H1 (cell line): ENCODE results near the gene KCNT1. TPM values are rescaled to one million over a fixed set of nuclear protein-coding genes. Genes with fewer than 3 reads are reported as not detected.

Source experiments
- CTCF ChIA-PET: fragments of 300-600 bp; sonication (Branson Sonifier 250); formaldehyde crosslinking; loops from one replicate; lab custom pipeline; 2021; ENCODE audit not compliant: partially characterized antibody; lab: Charles Lee
- POLR2A ChIA-PET: fragments of 300-600 bp; sonication (Branson Sonifier 250); formaldehyde crosslinking; loops from one replicate; lab custom pipeline; 2021; ENCODE audit warnings: inconsistent platforms; ENCODE audit not compliant: partially characterized antibody; lab: Charles Lee
- DNase-seq, 2 experiments: peaks; one replicate each; pipeline versions ENCODE4 v3.0.0 to v3.0.0-alpha.2; 2010 to 2022; ENCODE audit warnings: low spot score in 2 of 2, low read depth in 1 of 2, mixed read lengths in 1 of 2
- FAIRE-seq: peaks from 2 replicates; lab custom pipeline; 2011; peaks lifted over from hg19 to GRCh38; lab: Jason Lieb, UNC
- H2AFZ ChIP-seq: 2 replicates; pipeline ENCODE4 v1.8.1; 2012; ENCODE audit warnings: low read length, inconsistent platforms
- H2AK5ac ChIP-seq: 2 replicates; pipeline ENCODE4 v1.6.1; 2013; ENCODE audit warnings: low read depth, low read length
- H2BK120ac ChIP-seq: replicated peaks from 2 replicates; pipeline ENCODE3; 2013; ENCODE audit warnings: low read depth, low read length, inconsistent platforms
- H2BK12ac ChIP-seq: 2 replicates; pipeline ENCODE4 v1.6.1; 2013; ENCODE audit warnings: low read depth, low read length
- H2BK15ac ChIP-seq: 2 replicates; pipeline ENCODE4 v1.6.1; 2013; ENCODE audit warnings: low read length
- H2BK20ac ChIP-seq: 2 replicates; pipeline ENCODE4 v1.6.1; 2013; ENCODE audit warnings: low read length
- H2BK5ac ChIP-seq: 2 replicates; pipeline ENCODE4 v1.6.1; 2013; ENCODE audit warnings: low read depth, low read length
- H3K14ac ChIP-seq: 2 replicates; pipeline ENCODE4 v1.6.1; 2013; ENCODE audit warnings: inconsistent platforms; ENCODE audit not compliant: insufficient read length
- H3K18ac ChIP-seq: 2 replicates; pipeline ENCODE4 v1.6.1; 2013; ENCODE audit warnings: low read length; ENCODE audit errors: extremely low read depth
- H3K23ac ChIP-seq: 2 replicates; pipeline ENCODE4 v1.6.1; 2013; ENCODE audit warnings: inconsistent platforms; ENCODE audit not compliant: insufficient read length
- H3K23me2 ChIP-seq: 2 replicates; pipeline ENCODE4 v1.6.1; 2013; ENCODE audit warnings: low read depth, low read length
- H3K27ac ChIP-seq: 2 replicates; pipeline ENCODE4 v1.6.1; 2011; ENCODE audit warnings: low read depth, low read length, inconsistent platforms
- H3K27me3 ChIP-seq, 4 experiments: replicated peaks in 1 of 4; 1 replicate in 1 of 4; 2 replicates in 3 of 4; pipeline versions ENCODE4 v1.6.1 to v1.8.1; 2011 to 2013; ENCODE audit warnings: low read length in 3 of 4, mild to moderate bottlenecking in 3 of 4, inconsistent platforms in 2 of 4, mixed read lengths in 2 of 4, moderate library complexity in 1 of 4; ENCODE audit not compliant: control insufficient read depth in 3 of 4, insufficient read depth in 3 of 4; ENCODE audit errors: extremely low read depth in 1 of 4
- H3K36me3 ChIP-seq, 4 experiments: 2 replicates each; pipeline versions ENCODE4 v1.6.1 to v1.8.1; 2011 to 2013; ENCODE audit warnings: mild to moderate bottlenecking in 4 of 4, low read length in 3 of 4, moderate library complexity in 2 of 4, control low read depth in 1 of 4, inconsistent platforms in 1 of 4; ENCODE audit not compliant: insufficient read depth in 4 of 4, control insufficient read depth in 2 of 4
- H3K4ac ChIP-seq: replicated peaks from 2 replicates; pipeline ENCODE3; 2013; ENCODE audit warnings: low read length, low read depth, mixed read lengths, inconsistent platforms; ENCODE audit not compliant: insufficient read length
- H3K4me1 ChIP-seq, 4 experiments: replicated peaks in 1 of 4; 1 replicate in 1 of 4; 2 replicates in 3 of 4; pipeline versions ENCODE4 v1.6.1 to v1.8.1; 2011 to 2013; ENCODE audit warnings: low read length in 3 of 4, inconsistent platforms in 2 of 4, mixed read lengths in 1 of 4; ENCODE audit not compliant: insufficient read depth in 4 of 4, control insufficient read depth in 3 of 4
- H3K4me2 ChIP-seq, 2 experiments: 2 replicates each; pipeline versions ENCODE4 v1.6.1 to v1.8.1; 2011 to 2013; ENCODE audit warnings: low read depth in 2 of 2, low read length in 2 of 2, control low read depth in 1 of 2, inconsistent platforms in 1 of 2, mild to moderate bottlenecking in 1 of 2; ENCODE audit not compliant: insufficient read depth in 1 of 2
- H3K4me3 ChIP-seq, 4 experiments: fragments of 200-600, 300-600 bp in 1 of 4; sonication (generic), shearing (Covaris generic), sonication (Bioruptor Twin) in 1 of 4; 2 replicates each; pipeline versions ENCODE4 v1.5.1 to v1.8.1; 2011 to 2016; ENCODE audit warnings: low read length in 4 of 4, low read depth in 3 of 4, control low read depth in 2 of 4, inconsistent platforms in 2 of 4, mild to moderate bottlenecking in 2 of 4, mixed read lengths in 1 of 4, moderate library complexity in 1 of 4; ENCODE audit not compliant: insufficient read depth in 2 of 4; ENCODE audit errors: extremely low read depth in 1 of 4
- H3K56ac ChIP-seq: replicated peaks from 2 replicates; pipeline ENCODE3; 2013; ENCODE audit warnings: low read depth, mild to moderate bottlenecking, mixed read lengths, low read length, inconsistent platforms; ENCODE audit not compliant: insufficient read length
- H3K79me1 ChIP-seq: 2 replicates; pipeline ENCODE4 v1.6.1; 2013; ENCODE audit warnings: low read depth, low read length, control low read depth
- H3K79me2 ChIP-seq, 2 experiments: 2 replicates each; pipeline versions ENCODE4 v1.6.1 to v1.8.1; 2012 to 2013; ENCODE audit warnings: low read length in 2 of 2, mild to moderate bottlenecking in 2 of 2, inconsistent platforms in 1 of 2; ENCODE audit not compliant: insufficient read depth in 2 of 2, control insufficient read depth in 1 of 2
- H3K9ac ChIP-seq, 4 experiments: replicated peaks in 1 of 4; 1 replicate in 1 of 4; 2 replicates in 3 of 4; pipeline versions ENCODE4 v1.6.1 to v1.8.1; 2011 to 2013; ENCODE audit warnings: low read depth in 3 of 4, low read length in 3 of 4, control low read depth in 2 of 4, mild to moderate bottlenecking in 2 of 4, moderate library complexity in 2 of 4, inconsistent platforms in 1 of 4; ENCODE audit errors: extremely low read depth in 1 of 4
- H3K9me3 ChIP-seq, 2 experiments: 2 replicates each; pipeline versions ENCODE4 v1.6.1 to v1.8.1; 2012 to 2013; ENCODE audit warnings: mild to moderate bottlenecking in 2 of 2, moderate library complexity in 2 of 2, control low read depth in 1 of 2, inconsistent platforms in 1 of 2, low read depth in 1 of 2, low read length in 1 of 2, mixed read lengths in 1 of 2; ENCODE audit not compliant: insufficient read depth in 2 of 2
- H4K20me1 ChIP-seq, 2 experiments: replicated peaks in 1 of 2; 2 replicates each; pipeline versions ENCODE3 to v1.8.1; 2011 to 2013; ENCODE audit warnings: inconsistent platforms in 2 of 2, low read length in 2 of 2, mild to moderate bottlenecking in 1 of 2; ENCODE audit not compliant: insufficient read depth in 2 of 2, control insufficient read depth in 1 of 2
- H4K5ac ChIP-seq: 2 replicates; pipeline ENCODE4 v1.6.1; 2013; ENCODE audit warnings: low read length, low read depth, mixed read lengths, inconsistent platforms; ENCODE audit not compliant: insufficient read length
- H4K8ac ChIP-seq: 2 replicates; pipeline ENCODE4 v1.8.0; 2013; ENCODE audit warnings: mild to moderate bottlenecking, moderate library complexity, low read length, inconsistent platforms; ENCODE audit not compliant: insufficient read depth; ENCODE audit errors: extremely low read depth
- H4K91ac ChIP-seq: replicated peaks from 2 replicates; pipeline ENCODE3; 2013; ENCODE audit warnings: low read length, mixed read lengths, inconsistent platforms; ENCODE audit not compliant: insufficient read length
- KDM4A ChIP-seq: IDR thresholded peaks from one replicate; pipeline ENCODE4 v1.7.1; 2012; ENCODE audit warnings: low read depth, mild to moderate bottlenecking, moderate library complexity, low read length, inconsistent platforms; ENCODE audit not compliant: severe bottlenecking
- KDM5A ChIP-seq: fragments of 200-600 bp; IDR thresholded peaks from 2 replicates; pipeline ENCODE4 v1.7.1; 2012; ENCODE audit warnings: mild to moderate bottlenecking, low read length, inconsistent platforms, mixed read lengths
- NRF1 ChIP-seq: IDR thresholded peaks from 2 replicates; pipeline ENCODE4 v1.6.1; 2011; ENCODE audit warnings: mild to moderate bottlenecking, low read depth, low read length, improper control_type of control experiment
- POLR2AphosphoS5 ChIP-seq: IDR thresholded peaks from 2 replicates; pipeline ENCODE4 v1.6.1; 2011; ENCODE audit warnings: low read depth, low read length
- POU5F1 ChIP-seq: IDR thresholded peaks from 2 replicates; pipeline ENCODE4 v1.6.1; 2011; ENCODE audit warnings: low read depth, mild to moderate bottlenecking, low read length, moderate library complexity
- RXRA ChIP-seq: IDR thresholded peaks from 2 replicates; pipeline ENCODE4 v1.6.1; 2011; ENCODE audit warnings: low read depth, mild to moderate bottlenecking, low read length, moderate library complexity; ENCODE audit not compliant: insufficient read depth
- SP4 ChIP-seq: IDR thresholded peaks from 2 replicates; pipeline ENCODE4 v1.6.1; 2012; ENCODE audit warnings: low read length, inconsistent platforms
- TEAD4 ChIP-seq: IDR thresholded peaks from 2 replicates; pipeline ENCODE4 v1.6.1; 2012; ENCODE audit warnings: low read depth, low read length, inconsistent platforms, mixed read lengths
- WGBS, 2 experiments: shearing (Covaris generic) in 1 of 2; methylation state at CpG; one replicate each; pipeline versions ENCODE4 v1.1.6 to v1.1.7; 2013 to 2015; ENCODE audit warnings: low lambda C conversion rate in 2 of 2, mixed read lengths in 2 of 2, inconsistent platforms in 1 of 2, low coverage in 1 of 2, missing lambda C conversion rate in 1 of 2; ENCODE audit not compliant: insufficient replicate concordance in 2 of 2, insufficient coverage in 1 of 2, insufficient read length in 1 of 2; ENCODE audit errors: extremely low coverage in 1 of 2, missing lambda C conversion rate in 1 of 2; 5-methylcytosine and 5-hydroxymethylcytosine counted together
- polyA plus RNA-seq, 7 experiments: library from polyadenylated mRNA; depleted of rRNA in 3 of 7; stranded (reverse) in 5 of 7; unstranded in 2 of 7; fragments of >200 nt in 5 of 7; fragments of 200-250 nt in 2 of 7; gene quantifications; 1 replicate in 5 of 7; 2 replicates in 1 of 7; 4 replicates in 1 of 7; pipeline versions ENCODE4 v1.2.1 to v1.2.3, GENCODE V29; 2011 to 2013; ENCODE audit warnings: missing spikeins in 2 of 7, mixed read lengths in 2 of 7
- total RNA-seq: library from RNA; stranded (reverse); fragmentation: NEBNext Ultra II Directional; extraction: Animal tissue kit (Norgen Biotek cat#: 25700); gene quantifications from 2 replicates; pipeline ENCODE4 v1.2.1, GENCODE V29; 2021
- TF ChIP-seq, protein P1 (sequence below), 3 experiments: IDR thresholded peaks; 1 replicate in 2 of 3; 2 replicates in 1 of 3; pipeline versions ENCODE4 v1.5.1 to v1.6.1; 2011; ENCODE audit warnings: low read length in 3 of 3, mild to moderate bottlenecking in 3 of 3, inconsistent platforms in 2 of 3, low read depth in 1 of 3, moderate library complexity in 1 of 3; ENCODE audit not compliant: insufficient read depth in 1 of 3; ENCODE audit errors: control extremely low read depth in 1 of 3

The KCNT1 gene
- total and polyA plus RNA-seq, 2 of the 8 experiments (the other 6 are each of a cell fraction or from before 2014, with no cell fraction given), result 0.13 to 0.20 TPM

- H3K4me1 ChIP-seq, result peaks cover 0 to 18% (median 6%) of the 10 kb centered on the region in 4 experiments; a peak in 5 of 7 replicates
- no peak overlapping the region for H3K9ac ChIP-seq
- peaks cover 0 to 4% (median 4%) of the 10 kb centered on the region in 4 experiments; a peak in 4 of 7 replicates for H3K27me3 ChIP-seq
- FAIRE-seq (no peak), DNase-seq (no peak)
- no peak overlapping the region for H3K4ac ChIP-seq
- H3K36me3 ChIP-seq, result no peaks in the 10 kb centered on the region
- no peak overlapping the region for H2AFZ ChIP-seq
- no peaks in the 10 kb centered on the region for H3K79me2 ChIP-seq
- no peak overlapping the region for H3K23ac ChIP-seq
- no peak overlapping the region for H3K27ac ChIP-seq
- H2BK15ac ChIP-seq, result no peak overlapping the region
- no peak overlapping the region for H2BK120ac ChIP-seq
- H2BK5ac ChIP-seq, result no peak overlapping the region
- TF ChIP-seq KDM5A (no peak), TEAD4 (no peak), POLR2AphosphoS5 (no peak), SP4 (no peak), RXRA (no peak), POU5F1 (no peak), KDM4A (no peak), NRF1 (no peak)
- TF ChIP-seq, protein P1, sequence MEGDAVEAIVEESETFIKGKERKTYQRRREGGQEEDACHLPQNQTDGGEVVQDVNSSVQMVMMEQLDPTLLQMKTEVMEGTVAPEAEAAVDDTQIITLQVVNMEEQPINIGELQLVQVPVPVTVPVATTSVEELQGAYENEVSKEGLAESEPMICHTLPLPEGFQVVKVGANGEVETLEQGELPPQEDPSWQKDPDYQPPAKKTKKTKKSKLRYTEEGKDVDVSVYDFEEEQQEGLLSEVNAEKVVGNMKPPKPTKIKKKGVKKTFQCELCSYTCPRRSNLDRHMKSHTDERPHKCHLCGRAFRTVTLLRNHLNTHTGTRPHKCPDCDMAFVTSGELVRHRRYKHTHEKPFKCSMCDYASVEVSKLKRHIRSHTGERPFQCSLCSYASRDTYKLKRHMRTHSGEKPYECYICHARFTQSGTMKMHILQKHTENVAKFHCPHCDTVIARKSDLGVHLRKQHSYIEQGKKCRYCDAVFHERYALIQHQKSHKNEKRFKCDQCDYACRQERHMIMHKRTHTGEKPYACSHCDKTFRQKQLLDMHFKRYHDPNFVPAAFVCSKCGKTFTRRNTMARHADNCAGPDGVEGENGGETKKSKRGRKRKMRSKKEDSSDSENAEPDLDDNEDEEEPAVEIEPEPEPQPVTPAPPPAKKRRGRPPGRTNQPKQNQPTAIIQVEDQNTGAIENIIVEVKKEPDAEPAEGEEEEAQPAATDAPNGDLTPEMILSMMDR (IDR thresholded peaks at IDR 0.05; ENCODE audit: control extremely low read depth in 1 of 3, insufficient read depth in 1 of 3, low read depth in 1 of 3, low read length in 3 of 3), result no peak
- no peak overlapping the region for H4K5ac ChIP-seq
- H4K91ac ChIP-seq, result no peak overlapping the region
- H3K79me1 ChIP-seq, result no peaks in the 10 kb centered on the region
- no peak overlapping the region for H2AK5ac ChIP-seq
- no peak overlapping the region for H3K4me2 ChIP-seq
- no peak overlapping the region for H3K18ac ChIP-seq
- no peak overlapping the region for H3K4me3 ChIP-seq
- H3K14ac ChIP-seq, result no peak overlapping the region
- 94% methylated on average over 12 of the region's 12 CpGs; no CpG with 5 or more reads in 1 of the 2 experiments for WGBS, 2 experiments
- CTCF ChIA-PET, result interaction anchor here (0.7 to 1.2 kb wide), 2 partner anchors 19 to 127 kb away, joined by 3 to 4 read pairs; no protein-coding TSS in a partner anchor
- POLR2A ChIA-PET, result no interaction called here
- no peak overlapping the region for H2BK20ac ChIP-seq
- no peak overlapping the region for H3K56ac ChIP-seq
- H4K8ac ChIP-seq, result no peak overlapping the region
- no peak overlapping the region for H2BK12ac ChIP-seq
- H3K9me3 ChIP-seq, result peaks cover 4 to 7% of the 10 kb centered on the region in 2 experiments; a peak in 3 of 4 replicates
- peaks cover 0 to 2% of the 10 kb centered on the region in 2 experiments for H4K20me1 ChIP-seq
- no peaks in the 10 kb centered on the region; the same call in 1 of the 2 replicates for H3K23me2 ChIP-seq
Measured at GRCh38 chr9:135731454-135731853, 29.5 kb downstream of the KCNT1 start.
